OCI-LY7 (cell line): ENCODE results near the gene TPTE2.

Experiments
- EZH2phosphoT487 ChIP-seq: fragments of 200-600 bp; sonication (generic); IDR thresholded peaks from 2 replicates; pipeline ENCODE4 v1.6.1; 2018; ENCODE audit warnings: low read depth, borderline replicate concordance, mild to moderate bottlenecking, mixed run types, antibody characterized with exemption, low read length, moderate library complexity, mixed read lengths
- TF ChIP-seq, protein P1 (sequence below): fragments of 200-600 bp; sonication (generic); conservative IDR thresholded peaks from 2 replicates; pipeline ENCODE4 v1.5.1; 2014; ENCODE audit warnings: mild to moderate bottlenecking, antibody characterized with exemption, low read length, moderate library complexity, mixed read lengths

DNA sequence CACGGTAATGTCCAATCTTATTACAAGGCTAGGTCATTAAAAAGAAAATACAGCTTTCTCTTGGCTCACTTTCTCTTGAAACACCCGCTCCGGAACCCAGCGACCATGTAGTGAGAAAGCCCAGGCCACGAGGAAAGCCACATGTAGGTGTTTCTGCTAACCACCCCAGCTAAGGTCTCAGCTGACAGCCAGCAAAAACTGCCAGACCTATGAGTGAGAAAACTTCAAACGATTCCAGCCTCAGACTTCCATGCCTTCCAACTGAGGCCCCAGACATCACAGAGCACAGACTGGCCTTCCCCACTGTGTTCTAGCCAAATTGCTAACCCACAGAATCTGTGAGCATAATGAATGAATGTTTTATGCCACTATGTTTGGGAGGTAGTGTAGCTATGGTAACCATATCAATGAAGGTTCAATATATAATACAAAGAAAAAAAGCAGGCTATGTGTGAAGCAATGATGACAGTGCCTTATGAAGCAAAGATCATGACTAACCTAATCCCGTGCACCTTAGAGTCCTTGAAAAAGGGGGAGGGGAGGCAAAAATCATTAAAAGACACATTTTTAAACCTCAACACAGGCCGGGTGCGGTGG is 11.9 kb upstream of the TPTE2 start:
- TF ChIP-seq, protein P1, sequence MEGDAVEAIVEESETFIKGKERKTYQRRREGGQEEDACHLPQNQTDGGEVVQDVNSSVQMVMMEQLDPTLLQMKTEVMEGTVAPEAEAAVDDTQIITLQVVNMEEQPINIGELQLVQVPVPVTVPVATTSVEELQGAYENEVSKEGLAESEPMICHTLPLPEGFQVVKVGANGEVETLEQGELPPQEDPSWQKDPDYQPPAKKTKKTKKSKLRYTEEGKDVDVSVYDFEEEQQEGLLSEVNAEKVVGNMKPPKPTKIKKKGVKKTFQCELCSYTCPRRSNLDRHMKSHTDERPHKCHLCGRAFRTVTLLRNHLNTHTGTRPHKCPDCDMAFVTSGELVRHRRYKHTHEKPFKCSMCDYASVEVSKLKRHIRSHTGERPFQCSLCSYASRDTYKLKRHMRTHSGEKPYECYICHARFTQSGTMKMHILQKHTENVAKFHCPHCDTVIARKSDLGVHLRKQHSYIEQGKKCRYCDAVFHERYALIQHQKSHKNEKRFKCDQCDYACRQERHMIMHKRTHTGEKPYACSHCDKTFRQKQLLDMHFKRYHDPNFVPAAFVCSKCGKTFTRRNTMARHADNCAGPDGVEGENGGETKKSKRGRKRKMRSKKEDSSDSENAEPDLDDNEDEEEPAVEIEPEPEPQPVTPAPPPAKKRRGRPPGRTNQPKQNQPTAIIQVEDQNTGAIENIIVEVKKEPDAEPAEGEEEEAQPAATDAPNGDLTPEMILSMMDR = no peak
- TF ChIP-seq EZH2phosphoT487 = no peak
